H1 (cell line): ENCODE data around the gene ZNF555. TPM values are rescaled to one million over a fixed set of nuclear protein-coding genes. Genes with fewer than 3 reads are reported as not detected.

Experiments
- ASH2L ChIP-seq: fragments of 200-600, 300-600 bp; sonication (generic); IDR thresholded peaks from one replicate; pipeline ENCODE4 v1.7.1; 2017; ENCODE audit warnings: low read length
- CTCF ChIP-seq, 3 experiments: IDR thresholded peaks; 1 replicate in 2 of 3; 2 replicates in 1 of 3; pipeline versions ENCODE4 v1.5.1 to v1.6.1; 2011; ENCODE audit warnings: low read length in 3 of 3, mild to moderate bottlenecking in 3 of 3, inconsistent platforms in 2 of 3, low read depth in 1 of 3, moderate library complexity in 1 of 3; ENCODE audit not compliant: insufficient read depth in 1 of 3; ENCODE audit errors: control extremely low read depth in 1 of 3
- E2F6 ChIP-seq: IDR thresholded peaks from 2 replicates; pipeline ENCODE4 v1.6.1; 2012; ENCODE audit warnings: inconsistent platforms
- MAFK ChIP-seq: IDR thresholded peaks from 2 replicates; pipeline ENCODE4 v1.6.1; 2012; ENCODE audit warnings: low read depth, mild to moderate bottlenecking, improper control_type of control experiment, low read length
- polyA plus RNA-seq, 7 experiments: library from polyadenylated mRNA; depleted of rRNA in 3 of 7; stranded (reverse) in 5 of 7; unstranded in 2 of 7; fragments of >200 nt in 5 of 7; fragments of 200-250 nt in 2 of 7; gene quantifications; 1 replicate in 5 of 7; 2 replicates in 1 of 7; 4 replicates in 1 of 7; pipeline versions ENCODE4 v1.2.1 to v1.2.3, GENCODE V29; 2011 to 2013; ENCODE audit warnings: missing spikeins in 2 of 7, mixed read lengths in 2 of 7
- total RNA-seq: library from RNA; stranded (reverse); fragmentation: NEBNext Ultra II Directional; extraction: Animal tissue kit (Norgen Biotek cat#: 25700); gene quantifications from 2 replicates; pipeline ENCODE4 v1.2.1, GENCODE V29; 2021

Gene ZNF555
- total and polyA plus RNA-seq, 2 of the 8 experiments (the other 6 are each of a cell fraction or from before 2014, with no cell fraction given): 1.6 to 5.7 TPM

DNA sequence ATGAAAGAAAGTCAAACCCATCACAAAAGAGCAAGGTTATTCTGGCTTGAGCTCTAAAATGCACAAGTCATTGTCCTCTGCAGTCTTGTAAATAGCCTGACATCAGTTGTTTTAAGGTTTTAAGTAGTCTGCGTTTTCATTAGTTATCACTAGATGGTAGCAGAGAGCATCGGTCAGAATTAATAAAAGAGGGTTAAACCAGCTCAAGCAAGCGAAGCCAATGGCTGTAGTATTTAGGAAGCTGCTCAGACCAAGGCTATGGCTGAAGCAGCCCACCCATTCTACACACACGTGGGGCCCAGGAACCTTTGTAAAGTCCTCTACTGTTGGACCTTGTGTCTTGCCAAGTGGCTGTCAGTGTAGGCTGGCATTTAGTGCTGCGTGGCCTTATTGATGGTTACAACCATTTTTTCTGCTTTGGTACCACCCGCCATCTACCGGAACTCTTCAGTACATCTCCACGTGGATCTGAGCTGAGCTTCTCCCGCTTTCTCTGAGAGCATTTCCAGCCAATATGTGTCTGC lies 46.2 kb downstream of the ZNF555 start (continued):
- TF ChIP-seq CTCF (IDR thresholded peaks at IDR 0.05; ENCODE audit: control extremely low read depth in 1 of 3, insufficient read depth in 1 of 3, low read depth in 1 of 3, low read length in 3 of 3) (peak in 2 of 3 experiments; percentile 40 to 63; a peak in 3 of 4 replicates), ASH2L (no peak), E2F6 (peak; percentile 79), MAFK (peak; percentile 23; the same call in 1 of the 2 replicates)
